Bronchial epithelial cell (primary cell): ENCODE measurements around the gene CNKSR1. TPM values are rescaled to one million over a fixed set of nuclear protein-coding genes. Genes with fewer than 3 reads are reported as not detected.
A peak's percentile ranks its signal among the peaks of the same experiment; 100 is the strongest.

Experiments used
- DNase-seq: peaks from one replicate; pipeline ENCODE4 v3.0.0-alpha.2; 2010; ENCODE audit warnings: low read depth
- FAIRE-seq: peaks from 2 replicates; lab custom pipeline; 2011; peaks lifted over from hg19 to GRCh38; lab: Jason Lieb, UNC
- H3K27me3 ChIP-seq: 2 replicates; pipeline ENCODE4 v1.5.1; 2011; ENCODE audit warnings: low read length; ENCODE audit not compliant: control insufficient read depth, insufficient read depth
- H3K36me3 ChIP-seq: 2 replicates; pipeline ENCODE4 v1.5.1; 2011; ENCODE audit warnings: low read length; ENCODE audit not compliant: control insufficient read depth, insufficient read depth
- H3K4me3 ChIP-seq: 2 replicates; pipeline ENCODE4 v1.5.1; 2011; ENCODE audit warnings: mild to moderate bottlenecking, low read depth, low read length, control low read depth
- total RNA-seq: library from RNA; depleted of rRNA; stranded (reverse); fragments of >200 nt; gene quantifications from 2 replicates; pipeline ENCODE4 v1.2.1, GENCODE V29; 2014
- TF ChIP-seq, protein P1 (sequence below): IDR thresholded peaks from 2 replicates; pipeline ENCODE4 v1.5.1; 2011; ENCODE audit warnings: mild to moderate bottlenecking, moderate library complexity, low read length, control low read depth, inconsistent platforms; ENCODE audit not compliant: insufficient read depth, severe bottlenecking

Gene CNKSR1
- total RNA-seq, 1 donor from 2014 or later = 15.8 TPM

DNA sequence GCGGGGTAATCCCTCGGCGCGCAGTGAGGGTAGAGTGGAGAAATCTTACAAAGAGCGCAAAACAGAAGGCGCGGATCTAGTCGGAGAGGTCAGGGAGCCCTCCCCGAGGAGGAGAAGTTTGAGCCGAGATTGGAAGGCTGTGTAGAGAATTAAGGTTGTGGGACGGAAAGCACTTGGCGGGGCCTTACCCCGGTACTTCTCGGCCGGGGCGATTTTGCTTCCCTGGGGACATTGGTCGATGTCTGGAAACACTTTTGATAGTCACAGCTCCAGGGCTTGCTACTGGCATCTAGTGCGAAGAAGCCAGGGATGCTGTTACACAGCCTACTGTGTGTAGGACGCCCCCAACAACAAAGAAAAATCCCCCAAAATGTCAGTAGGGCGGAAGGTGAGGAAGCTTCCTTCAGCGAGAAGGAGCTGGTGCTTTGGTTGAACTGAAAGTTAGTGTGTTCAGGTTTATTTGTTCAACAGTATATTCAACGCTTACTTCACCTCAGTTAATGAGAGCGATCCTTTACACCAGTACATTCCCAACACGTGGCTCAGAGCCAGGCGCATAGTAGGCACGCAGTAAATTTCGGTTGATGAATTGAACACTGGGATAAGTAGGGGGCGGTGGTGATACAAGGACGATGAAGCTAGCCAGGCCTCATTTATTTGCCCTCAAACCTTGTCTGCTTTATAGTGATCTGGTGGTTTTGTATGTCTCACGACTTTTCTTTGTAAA lies 57.5 kb downstream of the CNKSR1 start:
- TF ChIP-seq, protein P1, sequence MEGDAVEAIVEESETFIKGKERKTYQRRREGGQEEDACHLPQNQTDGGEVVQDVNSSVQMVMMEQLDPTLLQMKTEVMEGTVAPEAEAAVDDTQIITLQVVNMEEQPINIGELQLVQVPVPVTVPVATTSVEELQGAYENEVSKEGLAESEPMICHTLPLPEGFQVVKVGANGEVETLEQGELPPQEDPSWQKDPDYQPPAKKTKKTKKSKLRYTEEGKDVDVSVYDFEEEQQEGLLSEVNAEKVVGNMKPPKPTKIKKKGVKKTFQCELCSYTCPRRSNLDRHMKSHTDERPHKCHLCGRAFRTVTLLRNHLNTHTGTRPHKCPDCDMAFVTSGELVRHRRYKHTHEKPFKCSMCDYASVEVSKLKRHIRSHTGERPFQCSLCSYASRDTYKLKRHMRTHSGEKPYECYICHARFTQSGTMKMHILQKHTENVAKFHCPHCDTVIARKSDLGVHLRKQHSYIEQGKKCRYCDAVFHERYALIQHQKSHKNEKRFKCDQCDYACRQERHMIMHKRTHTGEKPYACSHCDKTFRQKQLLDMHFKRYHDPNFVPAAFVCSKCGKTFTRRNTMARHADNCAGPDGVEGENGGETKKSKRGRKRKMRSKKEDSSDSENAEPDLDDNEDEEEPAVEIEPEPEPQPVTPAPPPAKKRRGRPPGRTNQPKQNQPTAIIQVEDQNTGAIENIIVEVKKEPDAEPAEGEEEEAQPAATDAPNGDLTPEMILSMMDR = peak; percentile 19
- H3K4me3 ChIP-seq = peak overlapping the region; percentile 78
- no peaks in the 10 kb centered on the region for H3K27me3 ChIP-seq
- FAIRE-seq (no peak), DNase-seq (peak; percentile 27)
- no peaks in the 10 kb centered on the region for H3K36me3 ChIP-seq

GRCh38 chr1:26237230-26237966 lies 60.1 kb downstream of the CNKSR1 start:
- FAIRE-seq (no peak), DNase-seq (peak; percentile 56)
- TF ChIP-seq, protein P1 = no peak
- Histone ChIP-seq H3K36me3 (peaks cover 1% of the 10 kb centered on the region), H3K27me3 (no peaks in the 10 kb centered on the region), H3K4me3 (no peak overlapping the region)

Other genes starting within 250 kb of the CNKSR1 start
- 11.3 and 20.7 TPM in 2 replicates for gene PAFAH2, start 179.4 kb upstream of the CNKSR1 start, total RNA-seq
- not detected in 2 replicates for gene EXTL1, start 155.7 kb upstream of the CNKSR1 start, total RNA-seq
- 0.13 TPM in 1 of 2 replicates, not detected in the other for gene SLC30A2, start 131.4 kb upstream of the CNKSR1 start, total RNA-seq
- gene TRIM63, start 109.9 kb upstream of the CNKSR1 start, total RNA-seq = 0.13 TPM in 1 of 2 replicates, not detected in the other
- gene PDIK1L, start 65.7 kb upstream of the CNKSR1 start, total RNA-seq = 8.4 and 8.7 TPM in 2 replicates
- gene FAM110D, start 18.4 kb upstream of the CNKSR1 start, total RNA-seq = not detected in 2 replicates
- gene C1orf232, start 8.5 kb upstream of the CNKSR1 start, total RNA-seq = not detected in 2 replicates
- 53.0 and 66.9 TPM in 2 replicates for gene ZNF593, start 7.6 kb upstream of the CNKSR1 start, total RNA-seq
- not detected in 2 replicates for gene ZNF593OS, start 5.7 kb upstream of the CNKSR1 start, total RNA-seq
- gene CATSPER4, start 13.1 kb downstream of the CNKSR1 start, total RNA-seq = under 0.01 TPM in 2 replicates
- 8.1 and 8.4 TPM in 2 replicates for gene CEP85, start 56.7 kb downstream of the CNKSR1 start, total RNA-seq
- 14.5 and 28.7 TPM in 2 replicates for gene SH3BGRL3, start 102.6 kb downstream of the CNKSR1 start, total RNA-seq
- gene UBXN11, start 129.1 kb downstream of the CNKSR1 start, total RNA-seq = 2.6 and 3.1 TPM in 2 replicates
- gene CD52, start 140.5 kb downstream of the CNKSR1 start, total RNA-seq = not detected in 2 replicates
- gene CRYBG2, start 176.6 kb downstream of the CNKSR1 start, total RNA-seq = 19.5 and 67.7 TPM in 2 replicates
- not detected in 2 replicates for gene ZNF683, start 195.3 kb downstream of the CNKSR1 start, total RNA-seq
- not detected in 2 replicates for gene LIN28A, start 233.3 kb downstream of the CNKSR1 start, total RNA-seq